Right atrium auricular region (tissue), 2 donors: ENCODE measurements around the gene COQ8A. TPM values are rescaled to one million over a fixed set of nuclear protein-coding genes. Genes with fewer than 3 reads are reported as not detected.
A peak's percentile ranks its signal among the peaks of the same experiment; 100 is the strongest.

Experiments used
- DNase-seq: peaks from one replicate; pipeline ENCODE4 v3.0.0-alpha.2; 2019; ENCODE audit warnings: low spot score
- H3K27ac ChIP-seq, 2 donors: fragments of 200-600 bp; sonication (generic); 1 replicate in 1 of 2; 2 replicates in 1 of 2; pipeline ENCODE4 v1.5.1; 2016 to 2019
- H3K27me3 ChIP-seq, 2 donors: fragments of 200-600 bp; sonication (generic); one replicate each; pipeline versions ENCODE4 v1.5.1 to v1.6.0; 2017 to 2019
- H3K36me3 ChIP-seq: fragments of 200-600 bp; sonication (generic); one replicate; pipeline ENCODE4 v1.5.1; 2016
- H3K4me1 ChIP-seq, 2 donors: fragments of 200-600 bp; sonication (generic); one replicate each; pipeline versions ENCODE4 v1.5.1 to v1.6.0; 2017 to 2019
- H3K4me3 ChIP-seq, 2 donors: fragments of 200-600 bp; sonication (generic); 1 replicate in 1 of 2; 2 replicates in 1 of 2; pipeline ENCODE4 v1.5.1; 2017 to 2019; ENCODE audit warnings: mild to moderate bottlenecking in 1 of 2, moderate library complexity in 1 of 2
- H3K9me3 ChIP-seq, 2 donors: fragments of 200-600 bp; sonication (generic); one replicate each; pipeline ENCODE4 v1.5.1; 2019
- total RNA-seq, 2 donors: library from RNA; depleted of rRNA; stranded (reverse); fragments of >200 nt; gene quantifications; one replicate each; pipeline ENCODE4 v1.1.0, GENCODE V29; 2016
- TF ChIP-seq, protein P1 (sequence below), 2 donors: fragments of 200-600 bp; sonication (generic); IDR thresholded peaks; one replicate each; pipeline ENCODE4 v1.5.1; 2019; ENCODE audit warnings: antibody characterized with exemption in 2 of 2

Gene COQ8A
- total RNA-seq, 2 donors from 2014 or later = 158 to 253 TPM

- Histone ChIP-seq H3K27ac (peak overlapping the region; percentile 84 to 87), H3K27me3 (no peaks in the 10 kb centered on the region), H3K4me3 (no peak overlapping the region), H3K9me3 (peaks cover 0 to 6% of the 10 kb centered on the region in 2 donors), H3K36me3 (peaks cover 25% of the 10 kb centered on the region), H3K4me1 (peaks cover 0 to 48% of the 10 kb centered on the region in 2 donors)
- peak; percentile 72 for DNase-seq
- TF ChIP-seq, protein P1, sequence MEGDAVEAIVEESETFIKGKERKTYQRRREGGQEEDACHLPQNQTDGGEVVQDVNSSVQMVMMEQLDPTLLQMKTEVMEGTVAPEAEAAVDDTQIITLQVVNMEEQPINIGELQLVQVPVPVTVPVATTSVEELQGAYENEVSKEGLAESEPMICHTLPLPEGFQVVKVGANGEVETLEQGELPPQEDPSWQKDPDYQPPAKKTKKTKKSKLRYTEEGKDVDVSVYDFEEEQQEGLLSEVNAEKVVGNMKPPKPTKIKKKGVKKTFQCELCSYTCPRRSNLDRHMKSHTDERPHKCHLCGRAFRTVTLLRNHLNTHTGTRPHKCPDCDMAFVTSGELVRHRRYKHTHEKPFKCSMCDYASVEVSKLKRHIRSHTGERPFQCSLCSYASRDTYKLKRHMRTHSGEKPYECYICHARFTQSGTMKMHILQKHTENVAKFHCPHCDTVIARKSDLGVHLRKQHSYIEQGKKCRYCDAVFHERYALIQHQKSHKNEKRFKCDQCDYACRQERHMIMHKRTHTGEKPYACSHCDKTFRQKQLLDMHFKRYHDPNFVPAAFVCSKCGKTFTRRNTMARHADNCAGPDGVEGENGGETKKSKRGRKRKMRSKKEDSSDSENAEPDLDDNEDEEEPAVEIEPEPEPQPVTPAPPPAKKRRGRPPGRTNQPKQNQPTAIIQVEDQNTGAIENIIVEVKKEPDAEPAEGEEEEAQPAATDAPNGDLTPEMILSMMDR (IDR thresholded peaks at IDR 0.05) = no peak
Observed at GRCh38 chr1:226973898-226974543, 33.9 kb downstream of the COQ8A start.

- H3K4me3 ChIP-seq = no peak overlapping the region
- peaks cover 0 to 54% of the 10 kb centered on the region in 2 donors for H3K4me1 ChIP-seq
- H3K27me3 ChIP-seq = no peaks in the 10 kb centered on the region
- DNase-seq = no peak
- TF ChIP-seq, protein P1 (IDR thresholded peaks at IDR 0.05) = no peak
- H3K36me3 ChIP-seq = peaks cover 24% of the 10 kb centered on the region
- H3K9me3 ChIP-seq = peaks cover 0 to 6% of the 10 kb centered on the region in 2 donors
- H3K27ac ChIP-seq = peak overlapping the region; percentile 84 to 87
Observed at GRCh38 chr1:226974544-226975258, 34.6 kb downstream of the COQ8A start.

DNA sequence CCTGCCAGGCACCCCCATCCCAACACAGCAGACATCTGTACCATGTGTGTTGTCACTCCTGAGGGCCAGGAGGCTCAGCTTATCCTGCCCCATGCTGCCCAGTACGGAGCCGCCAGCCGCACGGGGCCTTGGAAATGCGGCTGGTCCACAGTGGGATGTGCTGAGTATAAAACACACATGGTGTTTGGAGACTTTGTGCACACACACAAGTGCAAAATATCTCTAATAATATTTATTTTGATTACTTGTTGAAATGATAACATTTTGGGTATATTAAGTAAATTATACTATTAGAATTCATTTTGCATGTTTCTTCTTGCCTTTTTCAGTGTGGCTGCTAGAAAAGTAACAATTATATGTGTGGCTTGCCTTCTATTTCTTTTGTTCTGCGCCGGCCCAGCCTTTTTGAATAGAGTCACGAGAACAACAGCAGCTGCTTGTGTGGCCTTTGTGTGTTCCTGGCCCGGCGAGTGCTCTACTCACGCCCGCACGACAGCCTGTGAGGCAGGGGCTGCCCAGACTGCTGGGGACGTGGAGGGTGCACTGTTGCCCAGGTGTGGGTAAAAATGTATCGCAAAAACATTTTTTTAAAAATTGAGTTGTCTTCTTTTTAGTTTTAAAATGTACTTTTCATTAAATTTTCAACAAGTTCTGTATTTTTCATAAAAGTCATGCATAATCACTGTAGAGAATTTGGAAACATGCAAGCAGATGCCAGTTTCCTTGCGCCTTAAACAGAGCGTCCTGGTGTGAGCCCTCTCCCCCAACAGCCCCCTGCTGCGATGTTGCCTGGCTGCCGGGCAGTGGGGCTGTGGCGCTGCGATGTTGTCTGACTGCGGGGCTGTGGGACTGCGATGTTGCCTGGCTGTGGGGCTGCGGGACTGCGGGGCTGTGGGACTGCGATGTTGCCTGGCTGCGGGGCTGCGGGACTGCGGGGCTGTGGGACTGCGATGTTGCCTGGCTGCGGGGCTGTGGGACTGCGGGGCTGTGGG is 35.5 kb downstream of the COQ8A start:
- Histone ChIP-seq H3K9me3 (peaks cover 0 to 6% of the 10 kb centered on the region in 2 donors), H3K36me3 (peaks cover 21% of the 10 kb centered on the region), H3K4me1 (peaks cover 0 to 62% of the 10 kb centered on the region in 2 donors), H3K27me3 (no peaks in the 10 kb centered on the region), H3K4me3 (no peak overlapping the region), H3K27ac (peak overlapping the region; percentile 84 to 87)
- no peak for DNase-seq
- TF ChIP-seq, protein P1 (IDR thresholded peaks at IDR 0.05) = no peak

DNA sequence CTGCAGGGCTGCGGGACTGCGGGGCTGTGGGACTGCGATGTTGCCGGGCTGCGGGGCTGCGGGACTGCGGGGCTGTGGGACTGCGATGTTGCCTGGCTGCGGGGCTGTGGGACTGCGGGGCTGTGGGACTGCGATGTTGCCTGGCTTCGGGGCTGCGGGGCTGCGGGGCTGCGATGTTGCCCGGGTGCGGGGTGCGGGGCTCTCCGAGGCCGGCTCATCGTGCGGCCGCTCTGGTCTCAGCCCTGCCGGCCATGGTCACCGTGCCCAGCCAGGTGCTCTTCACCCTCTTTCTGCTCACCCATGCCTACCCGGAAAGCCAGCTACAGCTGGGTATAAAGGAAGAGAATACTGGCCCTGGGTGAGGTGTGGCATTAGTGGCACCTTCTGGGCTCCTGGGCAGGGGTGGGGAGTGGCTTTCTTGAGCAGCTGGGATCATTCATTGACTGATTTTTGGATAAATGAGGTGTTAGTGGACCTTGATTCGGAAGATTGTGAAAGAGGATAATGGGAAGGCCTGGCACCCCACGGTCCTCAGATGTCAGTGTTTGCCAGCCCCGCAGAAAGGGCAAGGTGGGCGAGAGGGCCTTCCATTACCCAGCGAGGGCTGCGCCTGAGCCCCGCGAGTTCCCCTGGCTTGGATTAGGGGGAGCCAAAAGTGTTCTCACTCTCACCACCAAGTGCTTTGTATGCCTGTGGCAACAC is 36.3 kb downstream of the COQ8A start:
- Histone ChIP-seq H3K36me3 (peaks cover 23% of the 10 kb centered on the region), H3K27me3 (no peaks in the 10 kb centered on the region), H3K4me3 (no peak overlapping the region), H3K4me1 (peaks cover 0 to 71% of the 10 kb centered on the region in 2 donors), H3K9me3 (peaks cover 0 to 6% of the 10 kb centered on the region in 2 donors), H3K27ac (peak overlapping the region; percentile 84 to 87)
- no peak for DNase-seq
- TF ChIP-seq, protein P1 (IDR thresholded peaks at IDR 0.05) = no peak
